GM15510 (cell line): ENCODE data around the gene BIRC6.

Source experiments
- POLR2A ChIP-seq: IDR thresholded peaks from 3 replicates; pipeline ENCODE4 v1.6.1; 2011; ENCODE audit warnings: borderline replicate concordance; ENCODE audit not compliant: insufficient read length; ENCODE audit errors: extremely low read depth

Gene BIRC6

DNA sequence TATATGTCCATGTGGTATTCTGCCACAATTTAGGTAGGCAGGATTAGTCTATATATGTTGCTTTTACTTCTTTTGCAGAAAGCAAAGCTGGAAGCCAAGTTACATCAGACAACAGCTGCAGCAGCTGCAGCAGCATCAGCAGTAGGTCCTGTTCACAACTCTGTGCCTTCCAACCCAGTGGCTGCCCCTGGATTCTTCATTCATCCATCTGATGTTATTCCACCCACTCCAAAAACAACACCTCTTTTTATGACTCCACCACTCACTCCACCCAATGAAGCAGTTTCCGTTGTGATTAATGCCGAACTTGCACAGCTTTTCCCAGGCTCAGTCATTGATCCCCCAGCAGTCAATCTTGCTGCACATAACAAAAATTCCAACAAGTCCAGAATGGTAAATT, 107.6 kb downstream of the BIRC6 start:
- no peak for TF ChIP-seq POLR2A

DNA sequence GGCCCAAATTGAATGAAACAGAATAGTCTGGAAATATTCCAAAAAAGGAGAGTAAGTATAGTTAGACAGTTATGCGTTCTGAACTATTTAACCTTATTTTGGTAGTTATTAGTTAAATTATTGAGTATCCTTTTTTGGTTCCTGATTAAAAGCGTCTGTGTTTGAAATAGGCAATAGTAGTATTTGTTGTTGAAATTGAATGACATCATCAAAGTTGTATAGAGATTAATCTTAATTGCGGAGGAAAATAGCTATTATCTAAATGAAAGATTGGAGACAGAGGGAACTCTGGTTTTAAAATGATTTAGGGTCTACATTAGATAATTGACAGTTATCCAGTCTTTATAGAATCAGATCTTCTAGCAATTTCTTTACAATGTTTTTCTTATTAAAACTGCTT, 115.8 kb downstream of the BIRC6 start:
- TF ChIP-seq POLR2A = no peak

DNA sequence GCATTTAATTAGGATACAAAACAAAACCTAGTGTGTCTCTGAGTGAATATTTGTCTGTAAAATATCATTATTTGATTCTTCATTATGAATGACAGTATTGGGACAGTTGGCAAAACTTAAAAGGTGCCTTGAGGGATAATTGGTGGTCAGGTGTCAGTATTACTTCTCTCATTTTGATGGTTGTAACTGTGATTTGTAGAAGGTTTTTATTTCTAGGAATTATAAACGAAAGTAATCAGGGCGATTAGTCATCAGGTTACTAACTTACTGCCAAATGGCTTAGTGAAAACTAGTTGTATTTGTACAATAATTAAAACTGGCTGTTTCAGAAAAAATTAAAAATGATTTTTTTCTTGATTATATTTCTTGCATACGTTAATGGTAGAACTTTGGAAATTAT, 117.6 kb downstream of the BIRC6 start:
- no peak for TF ChIP-seq POLR2A

DNA sequence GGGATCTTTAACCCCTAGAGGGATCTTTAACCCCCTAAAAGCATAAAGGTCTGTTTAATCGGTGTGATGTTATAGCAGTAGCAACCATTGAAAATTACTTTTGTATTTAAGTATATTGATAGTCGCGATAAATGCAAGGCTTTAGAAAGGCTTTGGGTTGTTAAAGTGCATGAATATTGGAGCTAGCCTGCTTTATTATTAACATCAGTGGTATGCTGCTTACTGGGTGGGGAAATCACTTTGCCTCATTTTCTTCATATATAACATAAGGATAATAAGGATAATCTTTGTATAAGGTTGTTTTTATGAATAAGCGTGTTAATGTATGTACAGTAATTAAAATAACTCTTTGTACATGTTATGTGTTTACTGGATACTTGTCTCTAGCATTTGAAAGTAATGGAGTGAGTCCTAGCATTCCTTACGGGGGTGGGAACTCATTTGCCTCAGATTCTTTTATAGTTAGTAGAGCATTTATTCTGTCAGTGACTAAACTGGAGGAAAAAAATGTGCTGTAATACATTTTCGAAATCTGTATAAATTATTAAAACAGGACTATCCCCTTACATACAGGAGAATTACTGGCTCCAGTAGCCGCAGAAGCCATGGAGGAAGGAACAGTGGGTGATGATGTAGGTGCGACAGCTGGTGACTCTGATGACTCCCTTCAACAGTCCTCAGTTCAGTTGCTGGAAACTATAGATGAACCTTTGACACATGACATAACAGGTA, 122.2 kb downstream of the BIRC6 start:
- no peak for TF ChIP-seq POLR2A

DNA sequence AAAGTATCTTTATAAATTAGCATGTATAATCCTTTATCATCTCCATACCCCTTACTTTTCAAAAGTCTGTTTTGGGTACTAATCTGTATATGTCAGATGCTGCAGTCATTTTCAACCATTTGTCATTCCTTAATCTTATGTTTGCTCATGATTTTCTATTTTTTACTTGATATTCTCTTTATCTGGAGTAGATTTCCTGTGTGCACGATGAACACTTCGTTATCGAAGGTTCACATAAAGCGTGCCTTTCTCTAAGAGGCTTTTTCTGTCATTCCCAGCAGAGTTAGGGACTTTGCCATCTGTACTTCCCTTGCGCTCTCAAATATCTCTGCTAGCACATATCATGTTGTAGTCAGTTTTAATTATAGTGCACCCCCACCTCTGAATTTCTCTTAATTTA, 123.2 kb downstream of the BIRC6 start:
- no peak for TF ChIP-seq POLR2A

DNA sequence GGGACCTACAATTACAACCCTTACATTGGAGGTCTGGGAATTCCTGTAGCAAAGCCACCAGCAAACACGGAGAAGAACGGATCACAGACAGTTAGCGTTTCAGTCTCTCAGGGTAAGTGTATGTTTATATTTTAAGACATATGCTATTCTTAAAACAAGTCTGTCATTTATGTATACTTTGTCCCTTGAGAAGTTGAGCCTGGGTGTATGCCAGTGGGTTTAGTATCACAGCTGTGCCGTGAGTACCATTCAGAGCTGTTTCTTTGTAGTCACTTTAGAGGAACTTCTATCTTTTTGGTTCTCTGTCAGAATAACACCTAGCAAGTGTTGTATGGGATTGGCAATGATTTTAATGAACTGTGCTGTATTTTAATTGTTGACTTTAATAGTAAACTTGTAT, 125.6 kb downstream of the BIRC6 start:
- TF ChIP-seq POLR2A = no peak

DNA sequence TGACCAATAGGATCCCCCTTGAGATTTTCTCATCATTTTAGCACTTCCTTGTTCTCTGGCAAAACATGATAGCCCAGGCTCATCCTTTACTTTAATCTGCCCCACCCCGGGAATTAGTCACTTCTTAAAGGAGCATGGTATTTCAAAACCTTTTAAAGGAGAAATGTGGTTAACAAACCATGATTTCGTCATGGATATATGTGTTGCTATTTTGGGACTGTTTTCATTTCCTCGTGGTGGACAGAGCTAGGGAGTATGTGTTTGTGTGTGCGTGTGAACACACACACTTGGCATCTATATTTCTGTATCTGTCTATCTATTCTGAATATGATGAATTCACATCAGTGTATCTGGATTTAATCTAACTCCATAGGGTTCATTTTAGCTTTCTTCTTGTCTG, 128.1 kb downstream of the BIRC6 start:
- TF ChIP-seq POLR2A = no peak

DNA sequence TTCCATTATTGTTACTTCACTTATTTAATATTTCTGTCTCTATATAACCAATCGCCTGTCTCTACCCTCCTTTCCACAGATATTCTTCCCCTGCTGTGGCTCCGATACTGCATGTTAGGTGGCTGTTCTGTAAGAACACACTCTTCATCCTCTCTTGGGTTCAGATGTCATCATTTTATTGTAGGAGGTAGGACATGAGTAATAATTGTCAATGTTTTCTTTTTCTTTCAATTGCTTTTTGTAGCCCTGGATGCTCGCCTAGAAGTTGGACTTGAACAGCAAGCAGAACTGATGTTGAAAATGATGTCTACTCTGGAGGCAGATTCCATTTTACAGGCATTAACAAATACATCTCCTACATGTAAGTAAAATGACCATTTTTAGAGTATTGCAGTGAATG, 128.6 kb downstream of the BIRC6 start:
- TF ChIP-seq POLR2A = no peak

DNA sequence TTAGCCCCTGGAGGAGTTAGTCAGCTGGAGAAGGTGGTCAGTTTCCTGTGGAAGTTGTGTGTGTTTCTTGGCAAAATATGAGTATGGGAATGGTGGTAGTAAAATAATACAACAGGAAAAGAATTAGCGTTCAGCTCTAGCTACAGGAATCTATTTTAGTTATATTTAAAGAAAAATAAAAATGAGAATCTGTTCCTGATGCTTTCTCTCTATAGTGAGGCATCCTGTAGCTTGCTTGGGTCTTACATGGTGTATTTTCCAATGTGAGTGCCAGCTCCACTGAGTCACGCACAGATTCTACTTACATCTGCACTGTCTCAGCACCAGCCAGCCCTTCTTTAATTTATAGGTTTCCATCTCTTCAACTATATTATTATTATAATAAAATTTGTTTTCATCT, 132.2 kb downstream of the BIRC6 start:
- no peak for TF ChIP-seq POLR2A

DNA sequence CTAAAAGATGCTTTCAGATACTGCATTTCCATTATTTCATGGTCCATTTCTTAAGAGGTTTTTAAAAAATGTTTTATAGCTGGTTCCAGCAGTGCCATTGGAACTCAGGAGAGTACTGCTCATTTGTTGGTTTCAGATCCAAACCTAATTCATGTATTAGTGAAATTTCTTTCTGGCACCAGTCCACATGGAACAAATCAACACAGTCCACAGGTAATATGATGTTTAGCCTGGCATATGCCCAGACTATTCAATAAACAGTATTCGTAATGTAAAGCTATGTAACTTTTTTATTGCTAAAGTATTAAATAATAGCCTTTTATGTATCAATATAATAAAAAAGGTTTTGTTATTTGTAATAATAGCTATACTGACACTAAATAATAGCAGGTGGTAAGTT, 134.5 kb downstream of the BIRC6 start:
- TF ChIP-seq POLR2A = no peak

DNA sequence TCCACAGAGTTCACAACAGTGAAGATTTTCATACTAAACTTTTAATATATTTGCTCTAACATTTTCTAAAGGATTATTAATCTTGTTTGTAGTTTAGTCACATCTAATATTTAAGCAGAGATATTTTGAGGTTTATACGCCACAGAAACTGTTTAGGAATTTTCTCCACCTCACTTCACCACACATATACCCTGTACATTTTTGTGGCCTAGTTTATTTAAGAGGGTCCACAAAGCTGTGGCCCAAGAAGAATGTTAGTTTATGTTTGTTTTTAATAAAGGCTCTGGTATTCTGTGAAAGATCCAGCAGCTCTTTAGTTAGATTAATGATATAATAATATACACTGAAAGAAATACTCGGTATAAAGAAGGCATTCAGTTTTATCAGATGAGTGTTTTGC, 138.3 kb downstream of the BIRC6 start:
- TF ChIP-seq POLR2A = no peak

DNA sequence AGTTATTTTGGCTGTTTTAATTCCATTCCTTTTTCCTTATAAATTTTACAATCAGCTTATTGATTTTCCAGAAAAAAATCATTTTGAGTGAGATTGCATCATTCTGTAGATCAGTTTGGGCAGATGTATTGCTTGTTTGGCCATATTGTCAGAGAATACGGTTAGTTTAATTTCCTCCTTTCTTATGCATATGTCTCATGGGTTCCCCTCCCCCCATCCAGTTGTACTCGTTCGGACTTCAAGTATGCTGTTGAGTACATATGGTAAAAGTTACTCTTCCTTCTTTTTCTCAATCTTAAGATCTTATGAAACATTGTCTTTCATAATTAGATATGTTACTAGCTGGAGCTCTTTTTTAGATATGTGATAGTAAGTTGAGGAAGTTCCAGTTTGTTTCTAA, 139.8 kb downstream of the BIRC6 start:
- TF ChIP-seq POLR2A = no peak

DNA sequence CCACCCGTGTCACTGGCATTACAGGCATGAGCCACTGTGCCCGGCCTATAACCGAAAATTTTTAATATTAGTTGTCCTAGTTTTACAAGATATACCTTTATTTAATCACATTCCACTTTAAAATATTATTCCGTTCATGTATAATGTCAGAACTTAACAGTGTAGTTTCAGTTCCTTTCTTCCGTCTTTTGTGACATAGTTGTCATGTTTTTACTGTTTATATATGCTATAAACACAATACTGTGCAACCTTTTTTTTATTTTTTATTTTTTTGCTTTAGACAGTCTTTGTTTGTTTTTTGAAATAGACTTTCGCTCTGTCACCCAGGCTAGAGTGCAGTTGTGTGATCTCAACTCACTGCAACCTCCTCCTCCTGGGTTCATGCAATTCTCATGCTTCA, 141.5 kb downstream of the BIRC6 start:
- TF ChIP-seq POLR2A = no peak

DNA sequence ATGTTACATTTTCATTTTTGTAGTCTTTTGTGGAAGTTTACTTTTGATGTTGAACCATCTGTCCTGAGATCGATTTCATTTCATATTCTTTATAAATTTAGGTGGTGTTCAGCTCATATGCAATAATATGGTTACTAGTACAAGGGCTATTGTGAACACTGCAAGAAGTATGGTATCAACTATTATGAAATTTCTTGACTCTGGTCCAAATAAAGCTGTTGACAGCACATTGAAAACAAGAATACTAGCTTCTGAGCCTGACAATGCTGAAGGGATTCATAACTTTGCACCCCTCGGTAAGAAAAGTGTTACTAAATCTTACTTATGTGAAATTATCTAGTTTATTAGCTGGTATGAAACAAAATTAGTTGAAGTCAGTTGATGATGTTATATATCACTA, 146.1 kb downstream of the BIRC6 start:
- no peak for TF ChIP-seq POLR2A

DNA sequence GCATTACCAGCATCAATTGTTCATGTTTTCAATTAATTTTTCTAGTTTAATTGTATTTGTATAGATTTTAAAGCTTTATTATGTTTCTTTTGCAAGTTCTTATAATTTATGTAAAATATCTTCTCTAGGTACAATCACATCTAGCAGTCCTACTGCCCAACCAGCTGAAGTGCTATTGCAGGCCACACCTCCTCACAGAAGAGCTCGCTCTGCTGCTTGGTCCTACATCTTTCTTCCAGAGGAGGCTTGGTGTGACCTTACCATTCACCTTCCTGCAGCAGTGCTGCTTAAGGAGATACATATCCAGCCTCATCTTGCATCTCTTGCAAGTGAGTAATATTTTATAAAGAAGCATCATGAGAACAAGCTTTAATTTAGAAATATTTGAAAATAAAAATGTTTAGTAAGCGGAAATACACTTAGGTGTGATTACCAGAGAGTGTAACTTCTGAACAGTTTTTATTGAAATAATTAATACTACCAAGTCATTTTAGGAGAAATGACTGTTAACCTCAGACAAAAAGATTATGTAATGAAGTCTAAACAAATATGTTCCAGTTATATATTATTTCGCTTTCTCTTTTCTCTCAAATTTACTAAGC, 148.2 kb downstream of the BIRC6 start:
- TF ChIP-seq POLR2A = no peak

DNA sequence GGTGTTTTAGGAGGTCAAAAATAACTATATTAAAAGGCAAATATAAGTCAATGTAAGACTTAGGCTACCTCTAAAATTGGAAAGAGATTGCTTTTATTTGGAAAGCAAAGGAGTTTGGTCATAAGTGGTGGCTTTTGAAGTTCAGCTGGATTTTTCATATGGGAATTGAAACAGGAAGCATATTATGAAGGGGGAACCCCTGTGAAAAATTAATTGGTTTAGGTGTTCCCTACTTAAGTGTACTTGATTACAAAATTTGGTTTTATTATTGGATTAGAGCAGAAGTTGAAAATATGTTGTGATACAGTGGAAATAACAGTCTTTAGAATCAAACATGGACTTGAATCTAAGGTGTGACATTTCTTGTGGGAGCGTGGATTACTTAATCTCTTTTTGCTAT, 149.6 kb downstream of the BIRC6 start:
- TF ChIP-seq POLR2A = no peak
